HEK293 (cell line): ENCODE data around the gene ATF6B.

Experiments used
- CTCF ChIA-PET: fragments of 350-600 bp; formaldehyde crosslinking; extraction: SDS; loops from one replicate; lab custom pipeline; 2021; ENCODE audit warnings: antibody characterized with exemption; lab: Yijun Ruan, JAX
- POLR2A ChIA-PET: fragments of 300-600 bp; formaldehyde crosslinking; extraction: SDS; loops from one replicate; lab custom pipeline; 2020; ENCODE audit warnings: antibody characterized with exemption, inconsistent platforms; lab: Yijun Ruan, JAX
- H3K27ac ChIP-seq: fragments of 200-500 bp; sonication (Bioruptor generic); 2 replicates; pipeline ENCODE4 v1.5.1; 2014; ENCODE audit warnings: low read depth, low read length, control low read depth, inconsistent platforms; ENCODE audit errors: extremely low read depth
- H3K36me3 ChIP-seq, 2 experiments: fragments of 200-500 bp in 1 of 2; sonication (Bioruptor generic) in 1 of 2; 1 replicate in 1 of 2; 2 replicates in 1 of 2; pipeline ENCODE4 v1.5.1; 2014 to 2017; ENCODE audit warnings: inconsistent platforms in 2 of 2, low read length in 2 of 2; ENCODE audit not compliant: control insufficient read depth in 2 of 2, insufficient read depth in 1 of 2
- H3K4me1 ChIP-seq: fragments of 200-500 bp; sonication (Bioruptor generic); 2 replicates; pipeline ENCODE4 v1.5.1; 2014; ENCODE audit warnings: mild to moderate bottlenecking, low read length, inconsistent platforms; ENCODE audit not compliant: control insufficient read depth, insufficient read depth
- H3K4me3 ChIP-seq: 2 replicates; pipeline ENCODE4 v1.5.1; 2011; ENCODE audit warnings: low read depth, mild to moderate bottlenecking, control low read depth, low read length, moderate library complexity
- H3K9me3 ChIP-seq: fragments of 200-500 bp; sonication (Bioruptor generic); 2 replicates; pipeline ENCODE4 v1.5.1; 2014; ENCODE audit warnings: low read depth, low read length, inconsistent platforms; ENCODE audit not compliant: control insufficient read depth, insufficient read depth
- ELK4 ChIP-seq: IDR thresholded peaks from 2 replicates; pipeline ENCODE4 v1.6.1; 2011; ENCODE audit warnings: mild to moderate bottlenecking, low read depth, low read length, borderline replicate concordance
- HOXC10 ChIP-seq: sonication (generic); formaldehyde crosslinking; IDR thresholded peaks from 2 replicates; pipeline ENCODE4 v1.8.1; 2023; ENCODE audit warnings: mild to moderate bottlenecking, missing genetic modification reagents
- OVOL3 ChIP-seq: fragments of 450-650 bp; formaldehyde crosslinking; IDR thresholded peaks from 2 replicates; pipeline ENCODE4 v1.5.1; 2016; ENCODE audit warnings: missing biosample characterization, missing genetic modification characterization
- PRDM1 ChIP-seq: fragments of 450-650 bp; formaldehyde crosslinking; IDR thresholded peaks from 2 replicates; pipeline ENCODE4; 2016; ENCODE audit warnings: missing biosample characterization, missing genetic modification characterization
- PRDM2 ChIP-seq: fragments of 450-650 bp; formaldehyde crosslinking; IDR thresholded peaks from 2 replicates; pipeline ENCODE4 v1.5.1; 2016; ENCODE audit warnings: missing biosample characterization, missing genetic modification characterization, borderline replicate concordance
- RBAK ChIP-seq: fragments of 450-650 bp; formaldehyde crosslinking; IDR thresholded peaks from 2 replicates; pipeline ENCODE4 v1.5.1; 2016; ENCODE audit warnings: missing biosample characterization, missing genetic modification characterization
- TRIM28 ChIP-seq: IDR thresholded peaks from 2 replicates; pipeline ENCODE4 v1.6.1; 2011; ENCODE audit warnings: low read length, control low read depth, borderline replicate concordance
- ZBTB49 ChIP-seq: fragments of 450-650 bp; formaldehyde crosslinking; IDR thresholded peaks from 2 replicates; pipeline ENCODE4 v1.5.1; 2016; ENCODE audit warnings: missing biosample characterization, missing genetic modification characterization, low read depth
- ZEB2 ChIP-seq: fragments of 450-650 bp; formaldehyde crosslinking; IDR thresholded peaks from 2 replicates; pipeline ENCODE4 v1.5.1; 2016; ENCODE audit warnings: missing biosample characterization, missing genetic modification characterization
- ZFP3 ChIP-seq: fragments of 450-650 bp; formaldehyde crosslinking; IDR thresholded peaks from 2 replicates; pipeline ENCODE4 v1.5.1; 2016; ENCODE audit warnings: low read depth, missing biosample characterization, missing genetic modification characterization
- ZFP41 ChIP-seq: fragments of 450-650 bp; formaldehyde crosslinking; IDR thresholded peaks from 2 replicates; pipeline ENCODE4 v1.5.1; 2016; ENCODE audit warnings: missing biosample characterization, missing genetic modification characterization, borderline replicate concordance
- ZNF174 ChIP-seq: fragments of 450-650 bp; formaldehyde crosslinking; IDR thresholded peaks from 2 replicates; pipeline ENCODE4 v1.5.0; 2017; ENCODE audit warnings: missing biosample characterization, mild to moderate bottlenecking, missing genetic modification characterization
- ZNF223 ChIP-seq: fragments of 450-650 bp; formaldehyde crosslinking; IDR thresholded peaks from 2 replicates; pipeline ENCODE4 v1.5.1; 2016; ENCODE audit warnings: missing biosample characterization, missing genetic modification characterization
- ZNF391 ChIP-seq: fragments of 450-650 bp; formaldehyde crosslinking; IDR thresholded peaks from 2 replicates; pipeline ENCODE4 v1.5.1; 2016; ENCODE audit warnings: low read depth, missing biosample characterization, missing genetic modification characterization, borderline replicate concordance
- ZNF394 ChIP-seq: fragments of 450-650 bp; formaldehyde crosslinking; IDR thresholded peaks from 2 replicates; pipeline ENCODE4 v1.5.1; 2016; ENCODE audit warnings: missing biosample characterization, missing genetic modification characterization, mild to moderate bottlenecking, moderate library complexity, borderline replicate concordance
- ZNF416 ChIP-seq: fragments of 450-650 bp; formaldehyde crosslinking; IDR thresholded peaks from 2 replicates; pipeline ENCODE4 v1.5.1; 2016; ENCODE audit warnings: missing biosample characterization, missing genetic modification characterization
- ZNF501 ChIP-seq: fragments of 450-650 bp; formaldehyde crosslinking; IDR thresholded peaks from 2 replicates; pipeline ENCODE4 v1.5.1; 2016; ENCODE audit warnings: missing biosample characterization, missing genetic modification characterization
- ZNF510 ChIP-seq: fragments of 450-650 bp; formaldehyde crosslinking; IDR thresholded peaks from 2 replicates; pipeline ENCODE4 v1.5.1; 2018; ENCODE audit warnings: mild to moderate bottlenecking, missing genetic modification characterization, missing biosample characterization; ENCODE audit not compliant: insufficient replicate concordance
- ZNF518A ChIP-seq: fragments of 450-650 bp; formaldehyde crosslinking; conservative IDR thresholded peaks from 2 replicates; pipeline ENCODE4 v1.5.1; 2016; ENCODE audit warnings: low read depth, missing biosample characterization, missing genetic modification characterization
- ZNF549 ChIP-seq: fragments of 450-650 bp; IDR thresholded peaks from 2 replicates; pipeline ENCODE4 v1.5.1; 2018; ENCODE audit warnings: missing biosample characterization, missing genetic modification characterization, mild to moderate bottlenecking, inconsistent platforms, moderate library complexity
- ZNF555 ChIP-seq: fragments of 450-650 bp; formaldehyde crosslinking; conservative IDR thresholded peaks from 2 replicates; pipeline ENCODE4 v1.5.1; 2017; ENCODE audit warnings: missing biosample characterization, mild to moderate bottlenecking, missing genetic modification characterization, inconsistent platforms
- ZNF626 ChIP-seq: fragments of 450-650 bp; sonication (Bioruptor Pico); formaldehyde crosslinking; IDR thresholded peaks from 2 replicates; pipeline ENCODE4 v1.5.1; 2018; ENCODE audit warnings: missing biosample characterization, missing genetic modification characterization, inconsistent platforms
- ZNF629 ChIP-seq: fragments of 450-650 bp; formaldehyde crosslinking; IDR thresholded peaks from 2 replicates; pipeline ENCODE4 v1.5.1; 2017; ENCODE audit warnings: missing biosample characterization, missing genetic modification characterization

The ATF6B gene

GRCh38 chr6:32177183-32177787 lies 49.2 kb upstream of the ATF6B start:
- H3K27ac ChIP-seq = peak overlapping the region; percentile 80
- POLR2A ChIA-PET = interaction anchor here (0.6 to 2.5 kb wide), 14 partner anchors 8 to 795 kb away, joined by 3 to 38 read pairs (median 6); partner anchors contain the start of genes ATF6B, EGFL8, FKBPL and GPSM3
- H3K36me3 ChIP-seq = peaks cover 0 to 32% of the 10 kb centered on the region in 2 experiments; a peak in 2 of 3 replicates
- peaks cover 14% of the 10 kb centered on the region for H3K4me1 ChIP-seq
- H3K9me3 ChIP-seq = no peaks in the 10 kb centered on the region
- H3K4me3 ChIP-seq = peak overlapping the region; percentile 48
- CTCF ChIA-PET = interaction anchor here (0.6 to 1.6 kb wide), 7 partner anchors 12 to 77 kb away, joined by 3 to 15 read pairs (median 5); no protein-coding TSS in a partner anchor
- TF ChIP-seq ZNF555 (tag by site-specific recombination) (no peak), ZNF518A (tag by site-specific recombination) (0 out of 2 replicates have a peak, but pooled peaks have one; percentile 11), ZNF394 (tag by site-specific recombination) (no peak; the same call in 1 of the 2 replicates), ZBTB49 (tag by site-specific recombination) (no peak), ZNF626 (no peak), ZNF174 (tag by site-specific recombination) (no peak), ZNF391 (0 out of 2 replicates have a peak, but pooled peaks have one; percentile 19), ZNF510 (tag by site-specific recombination) (no peak), ZNF501 (no peak), ZNF549 (no peak), PRDM2 (tag by site-specific recombination) (no peak), ZNF629 (peak; percentile 63; the same call in 1 of the 2 replicates), ZNF416 (tag by site-specific recombination) (no peak), PRDM1 (no peak; the same call in 1 of the 2 replicates), ZEB2 (no peak; the same call in none of the 2 replicates), ZFP41 (tag by site-specific recombination) (no peak), ZNF223 (tag by site-specific recombination) (no peak), OVOL3 (no peak), RBAK (tag by site-specific recombination) (no peak), ZFP3 (tag by site-specific recombination) (no peak), TRIM28 (no peak), HOXC10 (CRISPR knock-in tag) (no peak), ELK4 (no peak)
